ENCODE measurements around the gene GABRA6. TPM values are rescaled to one million over a fixed set of nuclear protein-coding genes. Genes with fewer than 3 reads are reported as not detected.

The GABRA6 gene
- total RNA-seq (2022; extraction: Qiagen RNA extraction; ENCODE audit: low read depth) = not detected in 5 replicates

DNA sequence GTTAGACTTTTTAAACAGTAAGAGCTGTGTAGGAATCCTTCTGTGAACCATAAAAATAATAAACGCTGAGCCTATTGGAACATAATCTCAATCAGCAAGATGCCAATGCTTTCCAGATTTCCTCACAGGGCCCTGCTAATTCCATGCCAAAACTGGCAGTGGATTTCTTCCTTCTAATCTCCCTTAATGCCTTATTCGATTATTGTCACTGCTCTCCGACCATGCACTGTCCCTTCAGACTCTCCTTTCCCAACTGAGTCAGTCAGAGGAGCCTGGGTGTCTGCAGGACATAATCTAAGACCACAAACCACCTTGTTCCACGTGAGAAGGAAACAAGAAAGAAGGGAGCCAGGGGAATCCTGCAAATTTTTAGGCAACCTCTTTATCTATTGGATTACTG is at the start of gene GABRA6:
Gene GABRA6, plus strand, starts transcription at position 261 of the 400 bp plus-strand sequence. CDS start 269 bp downstream, outside the sequence.

Other genes with a start within 250 kb of the GABRA6 start
- not detected in 5 replicates for gene GABRB2, start 139.0 kb upstream of the GABRA6 start, total RNA-seq (2022; extraction: Qiagen RNA extraction; ENCODE audit: low read depth)
- gene GABRA1, start 162.4 kb downstream of the GABRA6 start, total RNA-seq (2022; extraction: Qiagen RNA extraction; ENCODE audit: low read depth) = not detected in 5 replicates

Measured in A549 treated with DMSO at 1 μM for 4 hours (cell line).